ENCODE results near the gene SERPINH1.

SERPINH1 gene

DNA sequence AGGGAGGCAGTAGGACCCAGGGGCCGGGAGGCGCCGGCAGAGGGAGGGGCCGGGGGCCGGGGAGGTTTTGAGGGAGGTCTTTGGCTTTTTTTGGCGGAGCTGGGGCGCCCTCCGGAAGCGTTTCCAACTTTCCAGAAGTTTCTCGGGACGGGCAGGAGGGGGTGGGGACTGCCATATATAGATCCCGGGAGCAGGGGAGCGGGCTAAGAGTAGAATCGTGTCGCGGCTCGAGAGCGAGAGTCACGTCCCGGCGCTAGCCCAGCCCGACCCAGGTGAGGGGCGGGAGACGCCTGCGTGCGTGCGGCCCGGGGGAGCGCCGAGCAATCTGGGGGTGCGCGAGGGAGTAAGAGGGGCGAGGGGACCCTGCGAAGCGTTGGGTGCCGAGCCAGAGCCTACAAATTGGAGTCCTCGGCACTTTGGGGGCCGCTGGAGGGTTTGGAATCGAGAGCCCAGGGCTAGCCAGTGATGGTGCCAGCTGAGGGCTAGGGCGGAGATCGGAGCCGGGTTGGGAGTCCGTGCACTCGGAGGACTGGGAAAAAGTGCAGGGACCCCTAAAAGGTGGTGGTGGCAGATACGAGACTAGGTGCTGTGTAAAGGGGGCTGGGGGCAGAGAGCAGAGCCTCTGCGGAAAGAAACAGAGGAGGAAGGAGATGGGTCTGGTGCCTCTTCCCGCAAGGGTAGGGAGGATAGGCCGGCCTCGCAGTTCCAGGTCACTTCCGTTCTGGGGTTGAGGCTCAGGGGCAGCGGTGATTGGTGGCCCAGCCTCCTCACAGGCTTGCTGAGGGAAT, at the start of gene SERPINH1:
Gene SERPINH1 (plus strand): TSS at position 206 of the 788 bp plus-strand sequence. CDS start 4,097 bp downstream, outside the sequence.
- DNase-seq (ENCODE audit: low read depth, low spot score), result no peak

DNA sequence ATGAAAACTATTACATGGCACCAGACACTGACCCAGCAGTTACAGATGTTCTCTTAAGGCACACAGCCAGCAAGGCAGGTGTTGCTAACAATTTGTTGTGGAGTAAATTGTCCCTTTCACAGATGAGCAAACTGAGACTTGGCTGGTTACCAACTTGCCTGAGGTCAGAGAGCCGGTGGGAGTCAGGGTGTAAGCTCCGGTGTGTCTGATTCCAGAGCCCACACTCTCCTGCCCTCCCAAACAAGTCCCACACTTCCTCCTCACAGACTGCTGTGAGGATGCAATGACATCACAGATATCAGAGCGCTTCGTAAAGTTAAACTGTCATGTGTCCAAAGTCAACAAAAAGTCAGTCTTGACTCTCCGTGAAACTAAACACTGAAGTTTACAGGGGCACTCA, 48.8 kb upstream of the SERPINH1 start:
- DNase-seq (ENCODE audit: low read depth, low spot score), result peak; percentile 65

DNA sequence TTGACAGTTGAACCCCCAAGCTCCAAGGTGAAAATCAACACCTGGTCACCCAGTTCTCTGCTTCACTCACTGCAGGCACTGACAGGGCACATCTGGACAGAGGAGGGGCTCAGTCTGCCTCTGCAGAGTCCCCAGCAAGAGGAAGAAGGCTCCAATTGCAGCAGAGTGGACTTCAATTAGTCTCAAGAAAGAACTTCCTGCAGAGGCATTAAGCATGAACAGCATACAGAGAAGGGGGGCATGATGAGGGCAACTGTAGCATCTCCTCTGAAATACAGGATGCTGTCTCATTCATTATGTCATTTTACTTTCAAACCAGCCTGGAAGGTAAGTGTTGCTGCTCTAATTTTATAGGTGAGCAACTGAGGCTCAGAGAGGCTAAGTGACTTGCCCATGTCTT, 47.5 kb upstream of the SERPINH1 start:
- no peak for DNase-seq (ENCODE audit: low read depth, low spot score)

DNA sequence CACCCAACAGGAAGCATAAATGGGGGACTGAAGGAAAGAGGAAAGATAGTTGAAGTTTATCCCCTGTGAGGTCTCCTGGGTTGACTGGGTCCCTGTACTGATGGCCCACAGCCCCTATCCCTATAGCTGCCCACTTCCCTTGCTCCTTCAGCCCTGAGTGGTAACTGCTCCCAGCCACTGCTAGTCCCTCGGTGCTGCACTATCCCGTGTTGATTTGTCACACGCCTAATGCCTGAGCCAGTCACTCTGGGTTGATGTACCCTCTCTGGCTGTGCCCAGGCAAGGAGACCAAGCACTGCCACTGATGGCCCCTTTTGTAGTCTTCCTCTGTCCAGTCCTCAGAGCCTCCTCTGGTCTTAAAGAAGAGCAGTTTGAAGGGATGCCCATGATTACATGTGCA, 45.9 kb upstream of the SERPINH1 start:
- no peak for DNase-seq (ENCODE audit: low read depth, low spot score)

DNA sequence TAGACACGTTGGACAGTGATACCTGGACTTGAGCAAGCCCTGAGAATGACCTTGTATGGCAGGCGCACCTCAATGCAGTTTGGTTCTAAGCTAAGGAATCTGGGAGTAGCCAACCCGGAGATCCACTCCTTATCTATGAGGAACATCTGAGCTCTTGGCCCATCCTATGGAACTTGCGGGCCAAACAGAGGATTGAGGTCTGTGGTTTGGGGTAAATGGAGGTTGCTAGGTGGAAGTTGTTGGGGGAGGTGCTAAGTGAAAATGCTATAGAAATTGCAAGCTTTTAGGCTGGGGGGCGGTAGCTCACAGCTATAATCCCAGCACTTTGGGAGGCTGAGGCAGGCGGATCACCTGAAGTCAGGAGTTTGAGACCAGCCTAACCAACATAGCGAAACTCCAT, 45.2 kb upstream of the SERPINH1 start:
- DNase-seq (ENCODE audit: low read depth, low spot score), result no peak

DNA sequence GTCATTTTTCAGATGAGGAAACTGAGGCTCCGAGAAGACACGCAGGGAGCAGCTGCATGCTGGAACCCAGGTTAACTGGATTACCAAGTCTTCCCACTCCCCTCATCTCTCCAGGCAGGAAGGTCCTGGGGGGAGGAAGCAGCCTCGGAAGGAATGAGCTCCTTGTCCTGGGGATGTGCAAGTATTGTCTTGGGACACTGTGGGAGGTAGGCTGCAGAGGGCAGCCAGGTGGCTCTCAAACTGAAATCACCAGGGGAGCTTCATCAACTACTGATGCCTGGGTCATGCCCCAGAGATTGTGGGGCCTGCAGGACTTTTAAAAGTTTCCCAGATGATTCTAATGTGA, 43.9 kb upstream of the SERPINH1 start:
- DNase-seq (ENCODE audit: low read depth, low spot score), result no peak

DNA sequence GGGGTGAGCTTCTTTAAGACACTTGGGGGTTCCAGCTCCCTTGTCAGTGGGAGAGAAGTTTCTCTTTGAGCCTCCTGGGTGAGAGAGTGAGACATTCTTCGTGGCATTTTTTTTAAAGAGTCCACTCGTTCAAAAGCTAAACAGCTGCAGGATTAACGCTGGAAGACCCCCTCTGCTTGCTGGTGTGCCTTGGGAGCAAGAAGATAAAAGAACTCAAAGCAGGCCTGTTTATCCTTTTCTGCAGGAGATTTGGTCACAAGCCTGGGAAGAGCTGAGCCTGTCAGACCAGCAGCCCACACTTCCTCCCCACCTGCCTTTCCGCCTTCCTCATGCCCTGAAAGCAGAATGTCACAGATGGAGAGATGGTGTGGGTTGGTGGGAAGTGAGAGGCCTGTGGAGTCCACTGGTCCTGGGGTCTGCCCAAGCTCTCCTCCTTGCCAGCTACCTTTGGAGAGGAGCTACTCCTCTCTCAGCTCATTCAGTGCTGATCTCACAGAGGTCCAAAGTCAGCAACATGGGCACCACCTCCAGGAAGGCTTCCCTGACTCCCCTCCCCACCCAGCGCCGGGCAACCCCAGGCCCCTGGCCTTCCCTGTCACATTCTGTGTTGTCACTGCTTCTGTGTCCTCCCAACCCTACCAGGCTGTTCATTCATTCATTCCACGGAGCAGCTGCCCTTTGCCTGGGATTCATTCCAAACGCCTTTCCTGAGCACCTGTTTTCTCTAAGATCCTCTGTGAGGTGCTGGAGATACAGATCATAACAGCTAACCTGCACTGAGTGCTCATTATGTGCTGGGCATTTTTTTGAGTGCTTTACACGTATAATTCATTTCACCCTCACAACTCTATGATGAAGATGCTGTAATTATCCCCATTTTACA, 43.0 kb upstream of the SERPINH1 start:
- no peak for DNase-seq (ENCODE audit: low read depth, low spot score)

DNA sequence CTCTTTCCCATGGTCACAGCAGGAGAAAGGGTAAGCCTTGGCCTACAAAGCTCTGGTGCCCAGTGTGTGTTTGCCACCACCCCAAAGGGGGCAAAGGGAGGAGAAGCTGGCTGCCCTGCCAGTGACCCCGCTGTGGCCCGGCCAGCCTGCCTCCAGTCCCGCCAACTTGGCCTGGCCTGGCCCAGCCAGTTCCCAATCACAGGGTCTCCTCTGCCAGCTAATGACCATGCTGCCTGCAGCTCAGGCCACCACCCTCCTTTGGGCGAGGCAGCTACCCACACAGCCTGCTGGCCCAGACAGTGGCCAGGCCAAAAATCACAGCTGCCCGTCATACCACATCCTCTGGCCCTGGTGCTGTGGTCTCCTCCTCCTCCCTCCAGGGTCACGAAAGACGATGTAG, 41.4 kb upstream of the SERPINH1 start:
- no peak for DNase-seq (ENCODE audit: low read depth, low spot score)

DNA sequence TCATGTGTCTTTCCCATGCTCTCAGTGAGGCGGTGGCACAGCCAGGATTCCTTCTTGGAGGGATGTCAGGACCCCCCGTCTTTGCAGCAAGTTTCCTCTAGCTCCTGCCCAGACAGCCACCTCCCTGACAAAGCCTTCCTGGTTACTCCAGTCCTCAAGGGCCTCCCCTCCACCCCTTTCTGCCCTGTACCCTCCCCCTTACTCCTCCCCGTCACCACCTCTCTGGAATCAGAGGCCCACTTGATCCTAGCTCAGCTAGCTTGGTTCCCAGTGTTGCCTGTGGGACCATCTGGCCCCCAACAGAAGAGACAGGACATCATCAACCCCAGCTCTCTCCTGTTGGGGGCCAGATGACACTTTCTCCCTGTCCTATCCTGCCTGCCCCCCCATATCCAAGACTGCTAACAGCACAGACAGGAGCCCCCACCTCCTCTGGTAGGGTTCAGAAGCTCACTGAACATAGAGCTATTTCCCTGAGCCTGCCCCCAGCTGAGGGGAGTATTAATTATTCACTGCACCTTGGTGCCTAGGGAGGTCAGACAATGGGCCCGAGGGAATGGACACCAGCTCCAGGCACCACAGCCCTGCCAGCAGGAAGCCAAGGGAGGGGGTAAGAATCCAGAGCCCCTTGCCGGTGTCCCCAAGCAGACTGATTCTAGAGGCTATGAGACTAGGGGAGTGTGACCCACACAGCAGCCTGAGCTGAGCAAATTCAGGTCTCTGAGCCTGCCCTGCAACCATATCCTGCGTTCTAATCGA, 39.6 kb upstream of the SERPINH1 start:
- no peak for DNase-seq (ENCODE audit: low read depth, low spot score)

DNA sequence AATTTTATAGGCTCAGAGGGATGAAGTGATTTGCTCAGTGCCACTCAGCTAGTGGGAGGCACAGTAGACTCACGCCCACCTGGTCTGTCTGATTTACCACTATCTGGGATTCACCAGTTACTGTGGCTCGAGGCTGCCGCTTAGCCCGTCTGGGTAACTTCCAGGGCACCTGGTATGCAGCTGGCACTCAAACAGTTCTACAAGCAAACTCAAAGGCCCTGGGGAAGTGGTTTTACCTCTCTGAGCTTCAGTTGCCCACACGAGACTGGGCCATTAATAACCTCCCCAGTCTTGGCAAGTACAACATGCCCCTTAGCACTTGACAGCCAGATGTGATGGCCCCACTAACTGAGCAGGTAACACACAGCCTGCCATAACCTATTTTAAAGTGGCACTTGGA, 38.9 kb upstream of the SERPINH1 start:
- no peak for DNase-seq (ENCODE audit: low read depth, low spot score)

DNA sequence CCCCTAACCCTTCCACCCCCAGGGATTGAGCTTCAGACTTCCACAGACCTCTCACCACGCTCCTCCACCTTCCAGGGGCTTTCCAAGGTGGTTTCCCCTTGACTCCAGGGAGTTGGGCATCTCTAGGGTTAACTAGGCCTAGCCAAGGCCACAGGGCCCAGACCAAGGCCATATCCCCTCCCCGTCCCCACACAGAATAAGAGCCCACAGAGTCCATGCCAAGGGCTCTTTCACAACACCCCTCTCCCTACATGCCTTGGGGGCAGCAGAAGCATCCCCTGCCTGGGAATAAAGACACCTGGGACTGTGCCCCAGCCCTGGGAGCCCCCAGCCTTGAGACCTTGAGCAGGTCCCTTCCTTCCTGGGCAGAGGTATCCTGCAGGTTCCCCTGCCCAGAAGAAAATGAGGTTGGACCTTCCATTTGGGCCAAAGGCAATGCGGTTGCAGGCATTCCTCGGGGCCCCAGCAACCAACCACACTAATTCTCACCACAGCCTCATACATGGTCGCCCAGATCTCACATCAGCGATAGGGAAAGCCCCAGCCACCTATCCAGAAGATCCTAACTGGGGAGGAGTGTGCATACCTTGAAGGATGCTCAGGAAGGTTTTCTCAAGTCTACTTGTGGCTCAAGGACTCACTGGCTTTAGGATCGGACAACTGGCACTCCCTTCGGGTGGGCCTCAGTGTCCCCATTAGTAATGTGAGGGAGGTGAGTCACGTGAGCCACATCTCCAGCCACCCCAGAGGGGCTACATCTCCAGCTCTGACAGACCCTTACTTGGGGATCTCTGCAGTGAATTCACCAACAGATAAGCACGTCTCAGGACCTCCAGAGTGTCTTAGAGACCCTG, 38.0 kb upstream of the SERPINH1 start:
- DNase-seq (ENCODE audit: low read depth, low spot score), result no peak

DNA sequence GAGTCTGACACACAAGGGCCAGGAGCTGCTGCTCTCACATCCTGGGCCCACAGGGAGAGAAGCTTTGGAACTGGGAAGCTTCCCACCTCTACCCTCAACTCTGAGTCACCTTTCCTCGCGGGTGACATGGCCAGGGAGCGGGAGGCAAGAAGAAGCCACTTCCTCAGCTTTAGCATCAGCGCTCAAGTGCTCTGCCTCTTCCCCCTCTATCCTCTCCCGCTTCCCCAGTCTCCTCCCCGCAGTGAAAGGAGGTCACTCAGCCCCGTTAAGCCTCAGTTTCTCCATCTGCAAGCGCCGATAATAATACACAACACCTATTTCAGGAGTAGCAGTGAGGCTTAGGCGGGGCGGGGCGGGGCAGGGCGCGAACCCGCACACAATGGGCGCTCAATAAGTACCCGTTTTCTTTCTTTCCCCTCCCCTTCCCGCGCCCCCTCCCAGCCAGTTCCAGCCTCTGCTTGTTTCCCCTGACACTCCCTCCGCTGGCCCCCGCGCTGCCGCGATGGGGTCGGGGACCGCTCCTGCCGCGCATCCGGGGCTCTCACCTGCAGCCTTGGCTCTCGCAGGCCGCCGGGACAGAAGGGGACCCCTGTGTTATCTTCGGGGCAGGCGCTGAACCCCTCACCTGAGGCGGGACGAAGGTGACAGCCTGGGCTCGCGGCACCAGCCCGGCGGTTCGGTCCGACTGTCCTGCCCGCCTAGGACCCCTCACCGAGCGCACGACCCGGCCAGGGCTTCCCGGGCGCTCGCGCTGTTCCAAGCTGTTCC, 37.2 kb upstream of the SERPINH1 start:
- DNase-seq (ENCODE audit: low read depth, low spot score), result no peak

DNA sequence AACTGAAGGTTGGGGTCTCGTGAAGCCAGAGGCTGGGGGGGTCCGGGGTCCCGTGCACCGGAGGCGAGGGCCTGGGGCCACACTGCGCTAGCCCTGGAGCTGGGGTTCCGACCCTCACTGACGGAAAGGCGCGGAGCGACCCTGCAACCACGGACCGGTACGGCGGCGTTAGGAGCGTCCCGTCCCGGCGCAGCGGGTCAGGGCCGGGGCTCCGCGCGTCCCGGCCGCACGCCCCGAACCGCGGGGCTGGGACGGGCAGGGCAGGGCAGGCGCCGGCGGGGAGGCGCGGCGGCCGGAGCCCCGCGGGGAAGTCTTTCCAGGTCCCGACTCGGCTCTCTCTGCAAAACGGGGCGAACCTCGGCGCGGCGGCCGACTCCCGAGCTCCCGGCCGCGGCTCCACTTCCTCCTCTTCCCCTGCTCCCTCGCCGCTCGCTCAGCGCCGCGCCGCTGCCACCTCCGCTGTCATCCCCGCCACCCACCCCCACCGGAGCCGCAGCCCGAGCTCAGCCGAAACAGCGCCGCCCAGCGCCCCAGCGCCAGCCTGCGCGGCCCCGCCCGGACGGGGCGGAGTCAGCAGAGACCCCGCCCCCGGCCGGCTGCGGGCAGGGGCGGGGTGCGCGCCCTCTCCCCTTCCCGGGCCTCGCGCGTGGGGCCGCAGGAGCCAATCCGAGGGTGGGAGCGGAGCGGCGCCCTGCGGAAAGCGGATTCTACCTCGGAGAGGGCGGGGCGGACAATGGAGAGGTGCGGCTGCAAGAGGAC, 36.4 kb upstream of the SERPINH1 start, which contains the start of gene GDPD5:
Gene GDPD5 (minus strand): TSS at position 509 of the 759 bp plus-strand sequence. CDS start 48,206 bp downstream, outside the sequence.
- no peak for DNase-seq (ENCODE audit: low read depth, low spot score)

DNA sequence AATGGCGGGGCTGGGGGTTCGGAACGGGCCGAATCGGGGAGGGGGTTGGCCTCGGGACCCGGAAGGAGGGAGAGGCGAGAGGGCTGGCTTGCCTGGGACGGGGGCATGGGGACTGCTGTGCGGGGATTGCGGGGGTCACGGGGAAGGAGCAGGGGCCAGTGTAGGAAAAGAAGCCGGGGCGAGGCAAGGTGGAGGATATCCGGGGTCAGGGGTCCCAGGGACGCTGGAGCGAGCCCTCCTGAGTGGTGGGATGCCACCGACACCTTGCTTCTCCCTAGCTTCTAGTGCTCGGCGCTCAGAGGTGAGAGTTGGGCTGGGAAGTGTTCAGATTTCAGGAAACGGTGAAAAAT, 35.9 kb upstream of the SERPINH1 start:
- DNase-seq (ENCODE audit: low read depth, low spot score), result no peak

DNA sequence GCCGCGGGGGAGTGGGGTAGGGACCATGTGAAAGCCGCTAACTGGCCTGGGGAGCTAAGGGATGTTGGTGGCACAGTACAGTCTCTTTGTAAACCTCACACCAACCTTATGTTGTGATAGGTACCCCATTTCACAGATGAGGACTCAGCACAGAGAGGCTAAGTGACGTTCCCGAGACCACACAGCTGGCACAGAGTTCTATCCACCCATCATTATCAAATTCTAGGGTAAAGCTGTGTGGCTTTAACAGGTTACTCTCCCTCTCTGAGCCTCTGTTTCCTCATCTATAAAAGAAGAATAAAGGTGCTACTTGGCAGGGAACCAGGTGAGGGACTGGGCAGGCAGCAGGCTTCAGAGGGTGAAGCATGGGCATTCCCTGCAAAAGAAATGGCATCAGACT, 34.9 kb upstream of the SERPINH1 start:
- DNase-seq (ENCODE audit: low read depth, low spot score), result no peak

DNA sequence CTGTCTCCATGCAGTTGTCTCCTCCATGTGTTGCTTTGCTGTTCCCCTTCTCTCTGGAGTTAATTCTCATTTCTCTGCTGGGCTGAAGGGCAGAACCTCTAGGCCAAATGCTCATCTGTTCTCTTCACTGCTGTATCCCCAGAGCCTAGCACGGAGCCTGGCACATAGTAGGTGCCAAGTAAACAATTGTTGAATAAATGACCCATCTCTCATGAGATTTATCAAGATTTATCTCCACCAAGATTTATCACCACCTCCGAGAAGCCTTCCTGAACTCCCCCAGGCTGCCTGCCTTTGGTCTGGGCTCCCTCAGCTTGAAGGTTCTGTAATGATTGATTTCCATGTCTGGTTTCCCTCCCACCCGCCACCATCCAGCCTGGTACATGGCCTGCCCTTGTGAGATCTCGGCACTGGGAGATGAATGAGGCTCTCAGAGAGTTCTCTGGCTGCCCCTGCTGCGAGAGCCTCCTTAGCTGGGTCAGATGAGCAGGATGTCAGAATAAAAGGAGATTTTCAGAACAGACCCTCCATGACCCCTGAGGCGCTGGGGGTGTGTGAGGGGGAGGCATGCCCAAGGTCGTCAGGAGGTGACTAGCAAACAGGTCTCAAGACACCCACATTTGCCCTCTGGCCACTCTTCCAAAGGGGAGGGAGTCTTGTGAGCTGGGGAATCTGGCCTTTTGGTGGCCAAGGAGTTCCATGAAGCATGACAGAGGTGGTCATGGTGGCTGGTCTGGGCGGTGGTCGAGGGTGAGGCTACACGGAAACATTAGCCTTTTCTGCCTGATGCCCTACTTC, 33.9 kb upstream of the SERPINH1 start:
- DNase-seq (ENCODE audit: low read depth, low spot score), result no peak

DNA sequence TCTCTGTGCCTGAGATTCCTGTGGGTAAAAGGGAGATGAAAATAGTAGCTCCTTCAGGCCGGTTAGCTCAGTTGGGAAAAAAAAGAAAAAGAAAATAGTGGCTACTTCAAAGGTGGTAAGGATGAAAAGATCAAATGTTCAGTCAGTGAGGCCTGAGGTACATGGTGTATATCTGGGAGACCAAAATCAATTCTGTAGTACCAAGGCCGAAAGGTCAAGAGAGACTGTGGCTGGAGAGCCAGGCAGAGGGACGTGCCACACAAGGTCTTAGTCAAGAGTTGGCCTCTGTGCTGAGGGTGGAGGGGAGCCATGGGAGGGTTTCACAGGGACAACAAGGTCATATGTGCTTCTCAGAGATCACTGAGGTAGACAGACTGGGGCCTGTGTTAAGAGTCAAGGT, 31.5 kb upstream of the SERPINH1 start:
- DNase-seq (ENCODE audit: low read depth, low spot score), result no peak

DNA sequence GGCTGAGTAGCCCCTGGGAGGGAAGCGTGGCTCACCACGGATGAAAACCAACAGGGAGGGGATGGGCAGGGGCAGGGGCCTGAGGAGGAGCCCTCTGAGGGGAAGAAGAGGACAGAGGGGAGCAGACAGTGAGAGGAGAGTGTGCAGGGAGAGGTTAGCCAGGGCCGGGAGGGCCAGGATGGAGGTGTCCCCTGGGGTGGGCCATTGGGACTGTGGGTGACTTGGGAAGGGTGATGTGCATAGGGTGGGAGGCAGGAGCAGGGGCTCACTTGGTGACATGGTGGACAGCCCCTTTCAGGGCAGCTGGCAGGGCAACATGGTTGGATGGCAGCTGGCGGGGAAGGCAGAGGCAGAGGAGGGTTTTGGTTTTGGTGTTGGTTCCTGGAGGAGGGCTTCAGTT, 30.7 kb upstream of the SERPINH1 start:
- DNase-seq (ENCODE audit: low read depth, low spot score), result no peak

Data from brain pericyte (primary cell).